Left kidney (tissue), 2 donors: ENCODE results near the gene DUSP12. TPM values are rescaled to one million over a fixed set of nuclear protein-coding genes. Genes with fewer than 3 reads are reported as not detected.
A peak's percentile ranks its signal among the peaks of the same experiment; 100 is the strongest.

Experiments used
- DNase-seq: peaks from one replicate; pipeline ENCODE4 v3.0.0-alpha.2; 2013
- polyA plus RNA-seq: library from polyadenylated mRNA; unstranded; fragments of 120-200 nt; gene quantifications from one replicate; pipeline ENCODE4 v1.2.1, GENCODE V29; 2013; ENCODE audit not compliant: insufficient read length

The DUSP12 gene
- polyA plus RNA-seq, 1 donor = 44.9 TPM

DNA sequence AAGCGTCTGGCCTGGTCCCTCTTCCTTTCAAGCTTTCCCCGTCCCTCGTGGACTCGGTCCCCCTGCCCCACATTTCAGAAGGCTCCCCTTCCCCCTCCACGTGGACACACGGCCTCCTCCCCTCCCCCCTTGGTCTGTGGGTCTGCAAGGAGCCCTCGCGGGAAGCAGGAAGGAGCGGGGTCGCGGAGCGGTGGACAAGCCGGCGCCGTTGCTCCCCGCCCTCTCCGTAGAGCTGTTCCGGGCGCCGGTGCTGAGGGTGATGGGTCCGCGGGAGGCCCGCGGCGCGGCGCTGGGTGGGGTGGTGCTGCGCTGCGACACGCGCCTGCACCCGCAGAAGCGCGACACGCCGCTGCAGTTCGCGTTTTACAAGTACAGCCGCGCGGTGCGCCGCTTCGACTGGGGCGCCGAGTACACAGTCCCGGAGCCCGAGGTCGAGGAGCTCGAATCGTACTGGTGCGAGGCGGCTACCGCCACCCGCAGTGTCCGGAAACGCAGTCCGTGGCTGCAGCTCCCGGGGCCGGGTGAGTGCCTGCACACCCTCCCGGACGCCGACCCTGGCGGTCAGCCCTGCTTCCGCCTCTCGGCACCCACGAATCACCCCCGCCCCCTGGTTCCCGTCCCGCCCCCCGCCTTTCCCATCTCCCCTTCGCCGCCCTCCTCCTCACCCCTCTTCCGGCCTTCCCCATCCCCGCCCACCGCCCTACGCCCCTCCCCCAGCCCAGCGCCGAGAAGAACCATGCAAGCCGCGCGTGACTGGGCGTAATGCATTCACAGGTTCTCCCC lies 22.9 kb upstream of the DUSP12 start:
- DNase-seq = peak; percentile 89

DNA sequence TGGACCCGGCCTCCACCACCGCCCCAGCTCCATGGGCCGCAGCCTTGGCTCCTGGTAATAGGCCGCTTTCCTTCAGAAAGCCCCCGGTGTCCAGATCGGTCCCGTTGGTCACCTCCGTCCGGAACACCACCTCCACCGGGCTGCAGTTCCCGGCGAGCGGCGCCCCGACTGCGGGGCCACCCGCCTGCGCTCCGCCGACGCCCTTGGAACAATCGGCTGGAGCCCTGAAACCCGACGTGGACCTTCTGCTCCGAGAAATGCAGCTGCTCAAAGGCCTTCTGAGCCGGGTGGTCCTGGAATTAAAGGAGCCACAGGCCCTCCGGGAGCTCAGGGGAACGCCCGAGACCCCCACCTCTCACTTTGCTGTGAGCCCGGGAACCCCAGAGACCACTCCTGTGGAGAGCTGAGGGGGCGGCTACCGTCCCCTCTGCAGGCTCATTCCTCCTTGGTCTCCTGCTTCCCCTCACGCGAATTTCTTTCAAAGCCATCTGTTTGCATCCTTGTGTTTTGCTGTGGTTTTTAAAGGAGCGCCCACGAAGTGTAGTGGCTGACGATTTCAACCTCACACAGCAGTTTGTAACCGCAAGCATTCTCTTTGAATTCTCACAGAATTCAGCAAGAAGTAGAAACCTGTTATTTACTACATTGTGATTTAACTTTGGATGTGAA lies 22.2 kb upstream of the DUSP12 start:
- no peak for DNase-seq

DNA sequence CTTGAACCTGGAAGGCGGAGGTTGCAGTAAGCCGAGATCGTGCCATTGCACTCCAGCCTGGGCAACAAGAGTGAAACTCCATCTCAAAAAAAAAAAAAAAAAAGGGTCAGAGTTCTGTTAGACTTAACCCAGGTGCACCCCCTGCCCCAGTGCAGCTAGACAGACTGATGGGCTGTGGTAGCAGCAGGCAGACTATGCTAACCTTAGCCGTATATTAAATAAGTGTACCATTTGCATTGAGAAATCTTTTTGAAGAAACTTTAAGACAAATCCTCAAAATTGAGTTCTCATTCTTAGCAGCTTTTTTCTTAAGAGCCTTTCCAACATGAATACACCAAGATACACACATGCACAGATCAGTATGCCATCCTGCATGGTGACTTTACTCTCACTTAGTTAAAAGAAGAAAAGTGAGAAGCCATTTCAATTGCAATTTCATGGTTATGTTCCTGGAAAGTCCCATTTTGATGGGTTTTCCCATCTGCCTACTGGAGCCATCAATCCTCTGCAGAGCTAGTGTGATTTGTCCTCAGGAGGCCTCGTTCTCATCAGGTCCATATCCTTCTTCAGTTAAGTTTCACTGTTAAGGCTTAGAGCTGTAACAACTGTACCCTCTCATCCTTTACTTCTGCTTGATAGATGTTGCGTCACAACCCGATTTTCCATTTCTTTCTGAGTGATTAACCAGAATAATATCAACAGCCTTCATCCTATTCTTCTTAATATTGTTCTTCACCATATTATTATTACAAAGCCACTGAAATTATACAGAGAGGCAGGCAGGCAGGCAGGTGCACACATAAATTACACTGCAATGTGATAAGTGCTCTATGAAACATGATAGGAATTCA lies 21.0 kb upstream of the DUSP12 start:
- DNase-seq = no peak

DNA sequence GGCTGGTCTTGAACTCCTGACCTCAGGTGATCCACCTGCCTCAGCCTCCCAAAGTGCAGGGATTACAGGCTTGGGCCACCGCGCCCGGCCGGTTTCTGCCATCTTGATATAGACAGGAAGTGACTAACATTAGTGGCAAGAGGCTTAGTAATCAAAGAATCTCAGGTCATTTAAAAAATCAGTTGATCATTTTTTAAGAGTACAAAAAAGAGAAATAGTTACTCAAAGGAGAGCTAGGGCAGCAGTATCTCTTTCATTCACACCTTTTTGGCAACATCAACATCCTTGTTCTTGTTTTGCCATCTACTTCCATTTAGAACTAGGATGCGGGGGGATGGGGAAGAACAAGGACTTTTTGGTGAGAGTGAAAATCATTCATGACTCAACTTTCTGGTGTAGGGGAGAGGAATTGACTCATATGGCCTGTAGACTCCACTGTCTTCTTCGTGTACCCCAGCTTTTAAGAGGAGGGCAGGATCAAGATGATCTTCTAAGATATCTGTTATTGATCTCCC lies 19.5 kb upstream of the DUSP12 start:
- no peak for DNase-seq

DNA sequence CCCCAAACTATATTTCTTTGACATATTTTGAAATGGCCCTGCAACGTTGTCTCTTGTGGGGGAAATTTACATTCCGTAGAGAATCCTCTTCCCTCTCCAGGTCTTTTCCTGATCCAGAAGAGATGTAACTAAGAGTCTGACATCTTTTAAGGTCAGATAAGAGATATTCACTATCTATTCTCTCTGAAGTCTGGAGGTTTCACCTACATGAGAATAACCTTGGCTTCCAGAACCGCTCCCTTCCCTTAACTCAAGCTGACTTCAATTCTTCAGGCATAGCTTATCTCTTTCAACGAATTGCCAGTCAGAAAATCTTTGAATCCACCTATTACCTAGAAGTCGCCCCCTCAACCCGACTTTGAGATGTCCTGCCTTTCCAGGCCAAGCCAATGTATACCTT lies 18.3 kb upstream of the DUSP12 start:
- DNase-seq = no peak

DNA sequence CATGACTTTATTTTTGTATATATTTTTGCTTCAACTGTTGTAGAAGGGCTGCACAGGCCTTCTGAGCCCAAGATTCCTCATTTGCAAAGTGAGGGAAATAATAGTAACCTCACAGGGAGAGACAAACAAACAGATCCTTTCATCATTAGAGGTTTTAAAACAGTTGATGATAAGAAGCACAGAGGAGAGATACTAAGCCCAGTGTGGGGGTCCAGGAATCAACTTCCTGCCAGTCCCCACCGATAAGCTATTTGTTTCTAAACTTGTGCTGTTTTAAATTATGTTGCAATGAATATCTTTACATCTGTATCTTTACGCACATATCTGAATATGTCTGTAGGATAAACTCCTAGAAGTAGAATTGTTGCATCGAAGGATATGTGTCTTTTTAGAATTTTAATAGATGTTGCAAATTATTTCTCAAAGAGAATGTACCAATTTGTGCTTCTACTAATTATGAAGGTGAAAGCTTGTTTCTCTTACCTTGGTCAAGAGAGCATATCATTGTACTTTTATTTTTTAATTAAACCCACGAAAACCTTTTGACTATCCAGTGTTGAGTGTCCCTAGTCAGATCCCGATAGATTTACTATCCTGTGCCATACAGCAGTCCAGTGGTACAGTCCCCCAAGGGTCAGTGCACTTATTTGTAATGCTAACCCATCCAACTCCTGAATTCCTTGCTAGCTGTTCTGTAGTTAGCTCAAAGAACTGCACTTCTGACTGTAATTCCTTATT lies 17.4 kb upstream of the DUSP12 start:
- no peak for DNase-seq

DNA sequence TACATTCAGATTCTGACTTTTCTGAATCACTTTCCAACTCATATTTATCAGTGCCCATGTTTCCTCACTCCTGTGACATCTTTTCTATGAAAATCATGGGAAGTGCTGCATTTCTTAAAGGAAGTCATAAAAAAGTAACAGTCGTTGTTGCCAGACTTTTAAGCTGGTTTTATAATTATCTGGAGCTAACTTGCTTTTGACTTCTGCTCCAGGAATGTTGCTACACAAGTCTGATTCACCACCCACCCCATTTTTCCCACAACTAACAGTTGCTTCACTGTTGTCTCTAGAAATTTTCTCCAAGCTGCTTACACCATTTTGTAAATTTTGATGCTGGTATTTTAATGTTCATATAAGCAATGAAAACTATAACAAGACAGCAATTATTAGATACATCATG lies 16.1 kb upstream of the DUSP12 start:
- DNase-seq = no peak

DNA sequence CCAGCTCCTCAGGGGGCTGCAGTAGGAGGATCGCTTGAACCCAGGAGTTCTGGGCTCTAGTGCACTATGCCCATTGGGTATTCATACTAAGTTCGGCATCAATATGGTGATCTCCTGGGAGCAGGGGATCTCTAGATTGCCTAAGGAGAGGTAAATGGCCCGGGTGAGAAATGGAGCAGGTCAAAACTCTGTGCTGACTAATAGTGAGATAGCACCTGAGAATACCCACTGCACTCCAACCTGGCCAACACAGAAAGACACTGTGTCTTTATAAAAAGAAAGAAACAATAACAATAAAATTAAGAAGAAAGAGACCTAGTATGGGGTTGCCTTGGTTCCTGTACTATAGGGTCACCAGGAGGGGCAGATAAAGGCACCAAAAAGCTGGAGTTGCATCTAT lies 13.7 kb upstream of the DUSP12 start:
- no peak for DNase-seq

DNA sequence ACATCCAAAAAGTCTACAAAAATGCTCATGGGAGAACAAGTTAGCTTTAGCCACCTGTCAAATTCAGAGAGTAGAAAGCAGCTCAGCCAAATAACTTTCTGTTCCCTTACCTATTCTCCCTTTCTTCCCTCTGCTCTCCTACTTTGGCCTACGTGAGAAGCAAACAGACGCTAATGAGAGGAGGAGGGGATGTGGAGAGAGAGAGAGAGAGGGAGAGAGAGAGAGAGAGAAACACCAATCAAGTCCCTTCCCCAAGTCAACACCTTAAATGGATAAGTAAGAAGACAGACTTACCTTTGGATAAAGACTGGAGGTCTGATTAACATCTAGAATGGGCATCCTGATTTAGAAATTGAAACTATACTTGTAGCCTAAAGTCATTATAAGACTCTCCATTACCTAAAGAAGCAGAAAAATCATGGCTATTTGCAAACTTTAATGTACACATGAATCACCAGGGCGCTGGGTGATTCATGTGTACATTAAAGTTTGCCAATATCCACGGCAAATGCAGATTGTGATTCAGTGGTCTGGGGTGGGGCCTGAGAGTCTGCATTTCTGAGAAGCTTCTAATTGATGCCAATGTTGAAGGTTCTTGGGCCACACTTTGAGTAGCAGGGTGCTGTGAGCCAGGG lies 13.1 kb upstream of the DUSP12 start:
- no peak for DNase-seq

DNA sequence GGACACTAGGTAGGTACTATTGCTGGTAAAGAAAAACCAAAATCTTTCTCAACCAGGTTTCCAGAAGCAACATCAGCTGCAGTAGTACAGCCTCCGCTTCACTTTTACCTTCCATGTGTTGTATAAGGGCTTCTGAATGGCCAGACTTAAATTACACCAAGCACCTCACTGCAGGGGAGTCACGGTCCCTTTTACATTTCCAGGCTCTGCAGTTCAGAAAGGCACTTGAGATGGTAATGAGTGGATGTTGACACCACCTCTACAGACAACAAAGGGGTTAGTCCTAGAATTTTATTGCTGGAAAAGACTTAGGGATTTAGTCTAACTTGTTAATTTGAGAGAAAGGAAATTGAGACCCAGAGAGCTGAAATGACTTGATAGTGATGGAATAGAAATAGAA lies 12.0 kb upstream of the DUSP12 start:
- DNase-seq = no peak

DNA sequence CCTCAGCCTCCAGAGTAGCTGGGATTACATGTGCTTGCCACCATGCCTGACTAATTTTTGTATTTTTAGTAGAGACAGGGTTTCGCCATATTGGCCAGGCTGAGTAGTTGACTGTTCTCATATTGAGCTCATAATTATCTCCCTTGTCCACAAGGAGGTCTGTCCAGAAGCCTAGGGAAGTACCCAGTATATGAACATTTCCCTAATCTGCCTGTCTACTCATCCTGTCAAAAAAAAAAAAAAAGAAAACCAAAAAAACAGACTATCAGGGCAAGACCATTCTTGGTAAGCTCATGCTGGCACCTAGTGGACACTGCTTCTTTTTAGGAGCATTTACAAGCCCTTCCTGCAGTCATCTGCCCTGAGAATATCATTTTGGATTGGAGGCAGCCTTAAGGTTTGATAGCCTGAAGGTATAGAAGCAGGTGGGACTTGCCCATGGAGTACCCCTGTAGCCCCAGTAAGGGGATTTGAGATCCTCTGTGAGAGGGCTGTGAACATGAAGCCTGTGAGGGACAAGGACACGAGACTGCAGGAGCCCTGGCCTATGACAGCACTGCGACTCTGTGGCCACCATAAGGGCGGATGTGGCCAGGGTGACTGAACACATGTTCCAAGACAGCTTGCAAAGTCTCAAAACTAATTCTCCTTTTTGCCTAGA lies 10.8 kb upstream of the DUSP12 start:
- DNase-seq = no peak

DNA sequence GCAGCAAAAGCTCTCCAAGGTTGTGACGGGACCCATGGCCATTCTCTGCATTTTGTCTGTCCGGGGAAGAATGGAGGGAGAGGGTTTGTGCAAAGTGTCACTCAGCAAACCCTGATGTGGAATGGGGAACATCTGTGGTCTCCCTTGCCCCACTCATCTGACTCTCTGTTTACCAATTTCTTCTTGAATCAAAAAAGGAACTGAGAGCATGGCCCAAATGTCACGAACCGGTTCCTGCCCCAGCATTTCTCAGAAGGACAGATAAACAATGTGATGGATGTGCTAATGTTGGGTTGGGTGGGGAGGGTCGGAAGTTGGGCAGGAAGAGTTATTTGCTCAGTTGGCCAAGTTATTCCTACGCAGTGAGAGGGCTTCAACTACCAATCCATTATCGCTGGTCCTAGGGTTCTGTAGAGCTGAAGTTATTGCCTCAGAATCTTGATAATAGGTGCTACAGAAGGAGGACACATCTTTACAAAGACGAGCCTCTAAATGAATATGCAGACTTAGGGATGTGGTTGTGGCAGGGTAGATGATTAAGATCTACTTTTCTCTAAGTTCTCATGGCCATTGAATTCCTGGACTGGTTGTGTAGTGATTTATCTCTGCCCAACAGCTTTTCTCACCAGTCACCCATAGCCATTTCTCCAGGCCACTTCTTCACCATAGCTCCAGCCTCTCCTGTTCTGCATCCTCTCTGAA lies 9.6 kb upstream of the DUSP12 start:
- DNase-seq = no peak

DNA sequence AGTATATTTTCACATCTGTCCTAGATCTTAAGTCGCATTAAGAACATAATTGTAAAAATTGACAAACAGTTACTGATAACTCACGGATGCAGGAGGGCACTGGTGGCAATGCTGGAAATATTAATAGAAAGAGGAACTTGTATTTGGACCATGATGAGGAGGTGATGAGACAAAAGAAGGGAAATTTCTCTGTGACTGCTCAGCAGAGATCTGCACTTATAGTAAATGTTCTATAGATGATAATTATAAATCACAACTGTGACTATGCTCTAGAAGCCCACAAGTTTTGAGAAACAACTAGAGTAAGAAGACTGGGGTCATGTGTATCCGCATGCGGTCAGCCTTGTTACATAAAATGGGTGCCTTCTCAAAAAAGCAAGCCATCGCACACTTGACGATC lies 8.7 kb upstream of the DUSP12 start:
- no peak for DNase-seq

DNA sequence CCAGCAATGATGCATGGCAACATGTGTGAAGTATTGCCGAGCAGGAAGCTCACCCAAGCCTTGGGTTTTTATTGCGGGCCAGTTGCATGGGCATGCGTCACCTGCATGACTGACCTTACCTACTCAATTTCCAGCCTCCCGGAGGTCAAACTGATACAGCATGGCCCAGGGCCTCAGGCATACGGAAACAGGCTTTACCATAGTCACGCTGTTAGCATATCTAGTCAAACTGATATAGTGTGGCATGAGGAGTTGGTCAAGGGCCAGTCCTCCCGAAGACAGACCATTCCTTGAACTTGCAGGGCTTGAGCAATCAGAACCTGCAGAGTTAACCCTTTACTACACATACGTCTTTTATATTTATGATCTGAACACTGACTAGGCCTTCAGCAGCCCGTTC lies 6.4 kb upstream of the DUSP12 start:
- DNase-seq = no peak

DNA sequence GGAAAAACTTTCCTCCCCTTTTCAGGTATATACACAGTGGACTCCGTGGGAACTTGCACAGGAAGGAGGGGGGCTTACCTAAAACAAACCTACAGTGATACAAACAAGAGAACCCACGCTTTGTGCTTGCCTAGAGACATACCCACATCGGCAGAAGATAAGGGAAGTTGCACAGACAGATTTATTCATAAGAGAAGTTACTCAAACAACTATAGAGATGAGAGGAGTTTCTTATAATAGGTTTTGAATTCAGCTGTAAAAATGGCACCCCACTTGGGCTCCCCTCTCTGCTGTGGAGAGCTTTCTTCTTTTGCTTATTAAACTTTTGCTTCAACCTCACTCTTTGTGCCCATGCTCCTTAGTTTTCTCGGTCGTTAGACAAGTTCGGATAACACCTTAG lies 1.8 kb upstream of the DUSP12 start:
- no peak for DNase-seq

DNA sequence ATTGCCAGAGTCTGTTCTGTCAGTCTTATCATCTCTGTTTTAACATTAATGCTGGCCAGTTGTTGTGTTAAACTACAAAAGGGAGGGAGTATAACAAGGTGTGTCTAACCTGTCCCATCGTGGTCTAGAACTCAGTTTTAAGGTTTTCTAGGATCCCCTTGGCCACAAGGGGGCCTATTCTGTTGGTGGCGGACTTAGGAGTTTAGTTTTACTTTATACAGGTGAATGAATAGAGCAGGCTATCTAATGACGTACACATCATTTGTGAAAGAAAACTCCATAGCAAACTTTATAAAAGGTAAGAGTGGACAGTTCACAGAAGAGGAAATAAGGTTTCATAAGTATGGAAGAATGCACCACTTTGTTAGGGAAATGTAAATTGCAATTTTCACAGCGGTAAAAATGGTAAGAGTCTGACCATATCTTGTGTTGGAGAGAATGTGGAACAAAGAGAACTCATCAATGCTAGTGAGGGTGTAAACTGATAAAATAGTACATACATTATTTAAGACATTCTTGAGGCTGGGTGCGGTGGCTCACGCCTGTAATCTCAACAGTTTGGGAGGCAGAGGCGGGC lies 14.0 kb downstream of the DUSP12 start:
- DNase-seq = no peak

DNA sequence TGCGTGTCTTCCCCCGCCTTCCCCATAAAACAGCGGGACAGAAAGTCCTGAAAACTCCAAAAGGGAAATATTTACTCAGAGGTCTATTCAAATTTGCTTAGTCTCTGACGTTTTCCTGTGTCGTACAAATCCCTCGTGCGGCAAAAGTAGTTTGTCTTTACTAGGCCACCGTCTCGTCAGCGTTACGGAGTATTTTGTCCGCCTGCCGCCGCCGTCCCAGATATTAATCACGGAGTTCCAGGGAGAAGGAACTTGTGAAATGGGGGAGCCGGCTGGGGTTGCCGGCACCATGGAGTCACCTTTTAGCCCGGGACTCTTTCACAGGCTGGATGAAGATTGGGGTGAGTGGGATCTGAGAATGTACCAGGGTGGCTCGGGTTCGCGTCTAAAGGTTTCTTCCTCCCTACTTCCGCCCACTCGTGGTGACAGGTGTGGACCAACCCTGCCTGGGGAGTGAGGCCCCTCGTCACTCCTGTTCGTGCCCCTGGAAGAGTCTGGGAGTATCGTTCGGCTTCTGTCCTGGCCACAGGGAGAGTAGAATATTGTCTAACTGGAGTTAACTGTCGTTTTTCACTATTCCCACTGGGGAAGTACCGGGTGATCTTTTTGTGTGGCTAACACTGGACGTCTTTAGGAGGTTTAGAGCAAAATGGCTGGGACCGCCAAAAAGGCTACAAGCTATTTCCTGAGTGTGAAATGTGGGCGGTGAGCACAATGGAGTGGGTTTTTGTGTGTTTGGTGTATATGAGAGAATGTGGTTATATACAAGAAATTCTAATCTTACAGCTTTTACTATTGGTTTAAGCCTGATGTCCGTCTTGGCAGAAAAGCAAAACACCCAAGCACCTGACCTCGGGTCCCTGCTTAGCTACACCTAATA lies 16.8 kb downstream of the DUSP12 start, which contains the start of gene ATF6:
TSS of gene ATF6 (plus strand) at position 219 of the 880 bp plus-strand sequence. CDS start at position 260, 41 bp downstream.
- peak; percentile 95 for DNase-seq

DNA sequence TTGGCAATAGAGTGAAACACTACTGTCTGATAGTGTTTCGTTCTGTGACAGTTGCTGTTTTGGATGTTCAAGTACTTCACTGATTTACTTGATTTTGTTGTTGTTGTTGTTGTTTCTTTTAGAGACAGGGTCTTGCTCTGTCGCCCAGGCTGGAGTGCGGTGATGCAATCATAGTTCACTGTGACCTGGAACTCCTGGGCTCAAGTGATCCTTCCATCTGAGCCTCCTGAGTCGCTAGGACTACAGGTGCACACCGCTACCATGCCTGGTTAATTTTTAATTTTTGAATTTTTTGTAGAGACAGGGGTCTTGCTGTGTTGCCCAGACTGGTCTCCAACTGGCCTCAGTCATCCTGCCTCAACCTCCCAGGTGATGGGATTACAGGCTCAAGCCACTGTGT lies 18.9 kb downstream of the DUSP12 start:
- DNase-seq = no peak
